GM21619 (cell line): Measurements from ENCODE around the gene C10orf62.
A peak's percentile ranks its signal among the peaks of the same experiment; 100 is the strongest.
"Not testable (repeated sequence)": the region's sequence is repeated elsewhere in the genome, so short reads cannot be mapped to it uniquely, and the experiment has no call there.

Experiments used
- ATAC-seq: cut with Tn5 transposase; IDR thresholded peaks from one replicate; pipeline ENCODE4 v1.9.1; 2021; ENCODE audit not compliant: unreplicated experiment

C10orf62 gene

GRCh38 chr10:97564776-97565175 is 24.7 kb upstream of the C10orf62 start:
- ATAC-seq: no peak

GRCh38 chr10:97566336-97566996 is 23.1 kb upstream of the C10orf62 start:
- ATAC-seq: no peak

- ATAC-seq: no peak
Measured at GRCh38 chr10:97567891-97568290, 21.6 kb upstream of the C10orf62 start.

- ATAC-seq: no peak
Measured at GRCh38 chr10:97570146-97570788, 19.3 kb upstream of the C10orf62 start.

GRCh38 chr10:97570789-97571471 is 18.6 kb upstream of the C10orf62 start:
- ATAC-seq: no peak

- ATAC-seq: no peak
Measured at GRCh38 chr10:97571622-97572021, 17.9 kb upstream of the C10orf62 start.

GRCh38 chr10:97572214-97572989 is 17.1 kb upstream of the C10orf62 start, which contains the start of gene ANKRD2:
Gene ANKRD2, plus strand, starts transcription at chr10:97572779. Its CDS starts 10 bp downstream, at chr10:97572789.
- peak; percentile 67 for ATAC-seq

GRCh38 chr10:97573021-97573420 is 16.5 kb upstream of the C10orf62 start:
- ATAC-seq: no peak

GRCh38 chr10:97573672-97574071 is 15.8 kb upstream of the C10orf62 start:
- no peak for ATAC-seq

- ATAC-seq: no peak
Measured at GRCh38 chr10:97574374-97575126, 15.0 kb upstream of the C10orf62 start.

- ATAC-seq: no peak
Measured at GRCh38 chr10:97575127-97575668, 14.3 kb upstream of the C10orf62 start.

- not testable (repeated sequence) for ATAC-seq
Measured at GRCh38 chr10:97576487-97576886, 13.0 kb upstream of the C10orf62 start.

GRCh38 chr10:97577701-97578100 is 11.8 kb upstream of the C10orf62 start:
- ATAC-seq: no peak

- no peak for ATAC-seq
Measured at GRCh38 chr10:97578171-97578844, 11.2 kb upstream of the C10orf62 start.

- no peak for ATAC-seq
Measured at GRCh38 chr10:97580421-97581367, 8.8 kb upstream of the C10orf62 start.

GRCh38 chr10:97582169-97582568 is 7.4 kb upstream of the C10orf62 start:
- no peak for ATAC-seq

- no peak for ATAC-seq
Measured at GRCh38 chr10:97583476-97583875, 6.0 kb upstream of the C10orf62 start.

- ATAC-seq: peak; percentile 80
Measured at GRCh38 chr10:97584060-97584797, 5.3 kb upstream of the C10orf62 start, which contains the start of gene HOGA1. Gene HOGA1, plus strand, starts transcription at chr10:97584389. Its CDS starts 315 bp downstream, at chr10:97584704.
